AG10803 (cell line): ENCODE measurements around the gene CCNG1.
"Not testable (repeated sequence)": the region's sequence is repeated elsewhere in the genome, so short reads cannot be mapped to it uniquely, and the experiment has no call there.

Experiments
- DNase-seq: peaks from one replicate; pipeline ENCODE4 v3.0.0; 2010; ENCODE audit warnings: low read depth
- H3K4me3 ChIP-seq: 2 replicates; pipeline ENCODE4 v1.5.1; 2011; ENCODE audit warnings: mild to moderate bottlenecking, low read length, control low read depth
- TF ChIP-seq, protein P1 (sequence below): conservative IDR thresholded peaks from 2 replicates; pipeline ENCODE4 v1.5.1; 2011; ENCODE audit warnings: mild to moderate bottlenecking, low read length, control low read depth, inconsistent platforms

Gene CCNG1

DNA sequence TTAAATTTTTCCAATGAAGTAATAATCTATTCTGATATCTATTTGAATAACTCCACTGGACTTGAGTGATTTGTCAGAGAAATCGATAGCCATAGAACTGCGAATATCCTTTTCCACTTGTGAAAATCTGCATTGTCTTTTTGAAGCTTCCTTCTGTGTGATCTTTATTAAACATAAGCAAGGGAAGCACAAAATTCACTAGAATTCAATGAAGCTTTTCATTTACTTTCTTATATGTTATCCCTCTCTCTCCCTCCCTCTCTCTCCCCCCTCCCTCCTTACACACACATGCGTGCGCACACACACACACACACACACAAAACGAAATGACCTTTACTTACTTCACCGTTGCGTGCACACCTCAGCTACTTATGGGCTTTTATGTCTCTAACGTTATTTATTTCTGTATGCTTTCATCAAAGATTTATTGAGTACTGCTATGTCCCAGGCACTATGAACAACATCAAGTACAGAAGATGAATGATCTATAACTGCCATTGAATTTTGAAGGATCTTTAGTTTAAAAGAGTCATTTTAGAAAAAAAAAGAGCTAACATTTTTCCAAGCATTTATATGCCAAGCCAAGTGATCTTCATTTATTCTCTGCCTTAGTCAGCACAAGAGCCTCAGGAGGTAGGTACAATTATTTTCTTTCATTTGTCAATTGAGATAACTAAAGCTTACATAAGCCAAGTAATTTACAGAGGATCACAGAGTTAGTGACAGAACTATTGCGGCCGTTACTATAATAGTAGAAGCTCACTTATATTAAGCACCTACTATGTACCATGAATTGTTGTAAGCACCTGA is 32.8 kb upstream of the CCNG1 start:
- TF ChIP-seq, protein P1, sequence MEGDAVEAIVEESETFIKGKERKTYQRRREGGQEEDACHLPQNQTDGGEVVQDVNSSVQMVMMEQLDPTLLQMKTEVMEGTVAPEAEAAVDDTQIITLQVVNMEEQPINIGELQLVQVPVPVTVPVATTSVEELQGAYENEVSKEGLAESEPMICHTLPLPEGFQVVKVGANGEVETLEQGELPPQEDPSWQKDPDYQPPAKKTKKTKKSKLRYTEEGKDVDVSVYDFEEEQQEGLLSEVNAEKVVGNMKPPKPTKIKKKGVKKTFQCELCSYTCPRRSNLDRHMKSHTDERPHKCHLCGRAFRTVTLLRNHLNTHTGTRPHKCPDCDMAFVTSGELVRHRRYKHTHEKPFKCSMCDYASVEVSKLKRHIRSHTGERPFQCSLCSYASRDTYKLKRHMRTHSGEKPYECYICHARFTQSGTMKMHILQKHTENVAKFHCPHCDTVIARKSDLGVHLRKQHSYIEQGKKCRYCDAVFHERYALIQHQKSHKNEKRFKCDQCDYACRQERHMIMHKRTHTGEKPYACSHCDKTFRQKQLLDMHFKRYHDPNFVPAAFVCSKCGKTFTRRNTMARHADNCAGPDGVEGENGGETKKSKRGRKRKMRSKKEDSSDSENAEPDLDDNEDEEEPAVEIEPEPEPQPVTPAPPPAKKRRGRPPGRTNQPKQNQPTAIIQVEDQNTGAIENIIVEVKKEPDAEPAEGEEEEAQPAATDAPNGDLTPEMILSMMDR = no peak
- DNase-seq = no peak
- no peak overlapping the region for H3K4me3 ChIP-seq

GRCh38 chr5:163407034-163407655 is 30.2 kb upstream of the CCNG1 start:
- TF ChIP-seq, protein P1 = 0 out of 2 replicates have a peak, but pooled peaks have one; percentile 0
- DNase-seq = peak; percentile 60

DNA sequence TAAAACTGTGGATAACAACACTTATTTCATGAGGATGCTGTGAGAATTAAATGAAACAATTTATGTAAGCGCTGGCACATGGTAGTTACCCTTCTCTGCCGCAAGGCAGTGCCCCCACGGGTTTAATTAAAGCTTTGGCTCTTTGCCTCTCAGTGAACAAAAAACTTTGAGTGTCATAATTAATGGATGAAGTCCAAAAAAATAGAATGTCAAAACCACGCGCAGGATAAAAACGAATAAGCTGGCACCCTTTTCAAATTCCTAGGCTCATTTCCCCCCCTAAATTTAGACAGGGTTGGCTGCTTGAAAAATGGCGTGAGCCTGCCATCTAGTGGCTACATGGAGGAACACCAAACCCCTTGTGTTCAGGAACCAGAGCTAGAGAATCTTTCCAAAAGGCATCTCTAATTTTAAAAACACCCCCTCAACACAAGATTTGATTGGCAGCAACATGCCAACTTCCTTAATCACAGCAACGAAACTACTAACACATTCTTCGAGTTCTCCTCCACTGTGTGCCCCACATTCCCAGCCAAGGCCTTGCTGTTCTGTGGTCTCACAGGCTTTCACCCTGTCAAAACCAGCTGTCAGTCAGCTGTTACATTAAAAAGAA is 29.0 kb upstream of the CCNG1 start:
- TF ChIP-seq, protein P1 = peak; percentile 95
- DNase-seq = peak; percentile 67
- peak overlapping the region; percentile 17 for H3K4me3 ChIP-seq

More at GRCh38 chr5:163407034-163407655, 30.2 kb upstream of the CCNG1 start:
- H3K4me3 ChIP-seq = no peak overlapping the region

DNA sequence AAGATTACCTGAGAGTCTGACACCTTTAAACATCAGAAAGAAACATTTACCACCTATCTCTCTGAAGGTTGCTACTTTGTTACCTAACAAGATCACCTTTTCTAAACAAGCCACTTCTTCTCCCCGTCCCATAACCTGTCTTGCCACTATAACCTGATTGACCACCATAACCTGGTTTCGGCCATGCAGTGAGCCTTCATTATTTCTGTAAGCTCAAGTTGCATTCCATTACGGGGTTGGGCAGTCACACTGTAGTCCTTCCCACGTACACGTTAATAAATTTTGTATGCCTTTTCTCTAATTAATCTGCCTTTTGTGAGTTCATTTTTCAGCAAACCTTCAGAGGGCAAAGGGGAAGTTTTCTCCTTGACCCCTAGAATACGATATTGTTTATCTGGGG is 28.0 kb upstream of the CCNG1 start:
- no peak overlapping the region for H3K4me3 ChIP-seq
- DNase-seq = no peak
- TF ChIP-seq, protein P1 = no peak

- TF ChIP-seq, protein P1 = no peak
- H3K4me3 ChIP-seq = no peak overlapping the region
- DNase-seq = no peak
Measured at GRCh38 chr5:163410505-163410904, 26.9 kb upstream of the CCNG1 start.

GRCh38 chr5:163415673-163416072 is 21.7 kb upstream of the CCNG1 start:
- DNase-seq = not testable (repeated sequence)

GRCh38 chr5:163424836-163425235 is 12.6 kb upstream of the CCNG1 start:
- H3K4me3 ChIP-seq = no peak overlapping the region
- TF ChIP-seq, protein P1 = no peak
- no peak for DNase-seq

More at GRCh38 chr5:163415673-163416072, 21.7 kb upstream of the CCNG1 start:
- not testable (repeated sequence) for H3K4me3 ChIP-seq

GRCh38 chr5:163426128-163426527 is 11.3 kb upstream of the CCNG1 start:
- not testable (repeated sequence) for H3K4me3 ChIP-seq, DNase-seq
